NCI-H1417 treated with DMSO at 0.1 percent for 48 hours (cell line): ENCODE results near the gene TSSK2.

Source experiments
- DNase-seq: peaks from one replicate; lab custom pipeline; 2025; lab: John Stamatoyannopoulos, UW

Gene TSSK2

GRCh38 chr22:19125011-19125410 is 6.1 kb upstream of the TSSK2 start:
- DNase-seq: no peak

- DNase-seq: no peak
These were observed 5.4 kb upstream of the TSSK2 start for GRCh38 chr22:19125474-19126308.

- no peak for DNase-seq
These were observed 4.5 kb upstream of the TSSK2 start for GRCh38 chr22:19126309-19127273.

- no peak for DNase-seq
These were observed 3.6 kb upstream of the TSSK2 start for GRCh38 chr22:19127329-19128008.

GRCh38 chr22:19128009-19128401 is 3.1 kb upstream of the TSSK2 start:
- DNase-seq: no peak

- DNase-seq: no peak
These were observed 2.0 kb upstream of the TSSK2 start for GRCh38 chr22:19128946-19129727.

- no peak for DNase-seq
These were observed 1.2 kb upstream of the TSSK2 start for GRCh38 chr22:19129871-19130270.

GRCh38 chr22:19131685-19132015 is 542 bp downstream of the TSSK2 start:
- DNase-seq: no peak

- DNase-seq: no peak
These were observed 1.0 kb downstream of the TSSK2 start for GRCh38 chr22:19132153-19132552.

- no peak for DNase-seq
These were observed 1.7 kb downstream of the TSSK2 start for GRCh38 chr22:19132693-19133400.

GRCh38 chr22:19133561-19133960 is 2.5 kb downstream of the TSSK2 start:
- DNase-seq: no peak

GRCh38 chr22:19134176-19134831 is 3.2 kb downstream of the TSSK2 start:
- DNase-seq: no peak

- no peak for DNase-seq
These were observed 3.8 kb downstream of the TSSK2 start for GRCh38 chr22:19134874-19135273.

GRCh38 chr22:19136915-19137314 is 5.8 kb downstream of the TSSK2 start:
- DNase-seq: no peak

- no peak for DNase-seq
These were observed 6.5 kb downstream of the TSSK2 start for GRCh38 chr22:19137384-19138216.

- DNase-seq: no peak
These were observed 7.3 kb downstream of the TSSK2 start for GRCh38 chr22:19138217-19139000.

- DNase-seq: no peak
These were observed 7.9 kb downstream of the TSSK2 start for GRCh38 chr22:19139001-19139356.

- DNase-seq: no peak
These were observed 8.9 kb downstream of the TSSK2 start for GRCh38 chr22:19139974-19140373.

- no peak for DNase-seq
These were observed 11.3 kb downstream of the TSSK2 start for GRCh38 chr22:19142394-19142793.
